ENCODE measurements around the gene MICAL3. TPM values are rescaled to one million over a fixed set of nuclear protein-coding genes. Genes with fewer than 3 reads are reported as not detected.

The MICAL3 gene
- total and polyA plus RNA-seq, 2 of the 8 experiments (the other 6 are each of a cell fraction or from before 2014, with no cell fraction given), result 8.3 to 41.8 TPM

GRCh38 chr22:17775781-17776465 is 248.4 kb downstream of the MICAL3 start (continued):
- TF ChIP-seq CBX8 (IDR thresholded peaks at IDR 0.05; ENCODE audit: borderline replicate concordance, low read depth, low read length), result no peak
- no peak for TF ChIP-seq BCL11A (IDR thresholded peaks at IDR 0.05; ENCODE audit: low read depth in 2 of 2, low read length in 2 of 2)
- TF ChIP-seq SIN3A (conservative IDR thresholded peaks at IDR 0.05 in 1 of 2, IDR thresholded peaks at IDR 0.05 in 1 of 2; ENCODE audit: low read depth in 1 of 2, low read length in 2 of 2), result no peak
- TF ChIP-seq POLR2A (IDR thresholded peaks at IDR 0.05; ENCODE audit: control extremely low read depth in 1 of 2, low read depth in 2 of 2, low read length in 2 of 2), result no peak
- TF ChIP-seq SIX5 (IDR thresholded peaks at IDR 0.05; ENCODE audit: low read depth, low read length), result no peak
- no peak for TF ChIP-seq BACH1 (IDR thresholded peaks at IDR 0.05; ENCODE audit: low read length)
- TF ChIP-seq EZH2 (IDR thresholded peaks at IDR 0.05; ENCODE audit: low read depth, low read length, severe bottlenecking), result no peak
- no peak for TF ChIP-seq POU5F1 (IDR thresholded peaks at IDR 0.05; ENCODE audit: low read depth, low read length)
- TF ChIP-seq JUND (IDR thresholded peaks at IDR 0.05; ENCODE audit: low read length), result no peak
- no peak for TF ChIP-seq GABPA (IDR thresholded peaks at IDR 0.05; ENCODE audit: borderline replicate concordance, insufficient read depth, low read length)
- no peak for TF ChIP-seq SP4 (IDR thresholded peaks at IDR 0.05; ENCODE audit: low read length)
